Activated CD8-positive, alpha-beta memory T cell treated with anti-CD3 and anti-CD28 coated beads for 48 hours (primary cell): ENCODE results near the gene KIF4B.

Source experiments
- DNase-seq, 3 experiments: peaks; one replicate each; pipeline ENCODE4 v3.0.0-alpha.2; 2020; ENCODE audit warnings: low read depth in 2 of 3, low spot score in 2 of 3

KIF4B gene

GRCh38 chr5:155050384-155051019 is 36.9 kb downstream of the KIF4B start:
- DNase-seq: no peak

GRCh38 chr5:155052532-155052931 is 39.0 kb downstream of the KIF4B start:
- no peak for DNase-seq

- DNase-seq: no peak
Measured at GRCh38 chr5:155053501-155053900, 39.9 kb downstream of the KIF4B start.

- DNase-seq: no peak
Measured at GRCh38 chr5:155056644-155057269, 43.2 kb downstream of the KIF4B start.

GRCh38 chr5:155057626-155058025 is 44.1 kb downstream of the KIF4B start:
- DNase-seq: no peak

- no peak for DNase-seq
Measured at GRCh38 chr5:155064580-155064979, 51.0 kb downstream of the KIF4B start.

GRCh38 chr5:155066886-155067595 is 53.5 kb downstream of the KIF4B start:
- DNase-seq: no peak
